ENCODE data around the gene SNX14.

DNA sequence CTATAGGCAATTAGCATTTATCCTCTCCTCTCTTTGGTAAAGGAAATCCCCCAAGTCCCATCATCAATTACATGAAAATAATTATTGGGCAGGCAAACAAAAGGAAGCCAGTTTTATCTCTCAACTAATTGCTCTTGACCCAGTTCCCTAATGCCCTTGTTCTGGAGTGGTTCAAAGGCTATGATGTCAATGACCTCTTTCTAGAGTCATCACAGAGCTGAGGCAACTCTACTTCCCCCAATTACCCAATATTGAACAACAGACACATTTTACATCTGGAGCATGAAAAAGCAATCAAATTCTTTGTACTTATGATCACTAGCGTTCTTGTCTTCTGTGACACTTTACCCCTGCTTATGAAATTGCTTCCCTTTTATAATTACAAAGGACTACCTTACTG lies 100.3 kb downstream of the SNX14 start:
- TF ChIP-seq POLR2AphosphoS5 (IDR thresholded peaks at IDR 0.05; ENCODE audit: low read depth, low read length) = no peak
- no peak for TF ChIP-seq SIN3A (IDR thresholded peaks at IDR 0.05; ENCODE audit: borderline replicate concordance, insufficient read depth, low read length)

All from PFSK-1 (cell line).